SK-N-SH (cell line): ENCODE measurements around the gene MEPE.

Experiments
- CHD2 ChIP-seq: fragments of 150-350 bp; IDR thresholded peaks from 2 replicates; pipeline ENCODE4 v1.6.1; 2018; ENCODE audit warnings: low read length; ENCODE audit not compliant: partially characterized antibody
- EP300 ChIP-seq, 2 experiments: IDR thresholded peaks; 2 replicates each; pipeline versions ENCODE4 v1.4.0 to v1.6.1; 2012; ENCODE audit warnings: borderline replicate concordance in 1 of 2, low read depth in 1 of 2, low read length in 1 of 2
- GABPA ChIP-seq: IDR thresholded peaks from 2 replicates; pipeline ENCODE4 v1.4.0; 2012; ENCODE audit warnings: low read depth, mild to moderate bottlenecking
- MEF2A ChIP-seq: IDR thresholded peaks from 2 replicates; pipeline ENCODE4 v1.4.0; 2012; ENCODE audit warnings: low read depth, borderline replicate concordance
- MXI1 ChIP-seq: IDR thresholded peaks from 2 replicates; pipeline ENCODE4 v1.6.1; 2012; ENCODE audit warnings: mild to moderate bottlenecking, low read depth, low read length, improper control_type of control experiment
- NFIC ChIP-seq: IDR thresholded peaks from 2 replicates; pipeline ENCODE4 v1.4.0; 2012; ENCODE audit warnings: borderline replicate concordance
- NRF1 ChIP-seq: IDR thresholded peaks from 2 replicates; pipeline ENCODE4 v1.6.1; 2012; ENCODE audit warnings: low read depth, mild to moderate bottlenecking, low read length
- POLR2AphosphoS5 ChIP-seq: IDR thresholded peaks from 2 replicates; pipeline ENCODE4 v1.6.1; 2012; ENCODE audit warnings: low read depth, low read length
- RAD21 ChIP-seq: IDR thresholded peaks from 2 replicates; pipeline ENCODE4 v1.6.1; 2012; ENCODE audit warnings: mild to moderate bottlenecking, low read length
- RXRA ChIP-seq: IDR thresholded peaks from 2 replicates; pipeline ENCODE4 v1.4.0; 2012; ENCODE audit warnings: low read depth, mild to moderate bottlenecking, borderline replicate concordance
- TAF1 ChIP-seq: IDR thresholded peaks from 2 replicates; pipeline ENCODE4 v1.6.1; 2012; ENCODE audit warnings: low read depth, mild to moderate bottlenecking, low read length, moderate library complexity, borderline replicate concordance
- YY1 ChIP-seq: IDR thresholded peaks from 2 replicates; pipeline ENCODE4 v1.4.0; 2012; ENCODE audit warnings: low read depth, mild to moderate bottlenecking
- TF ChIP-seq, protein P1 (sequence below): fragments of 200-600 bp; sonication (generic); IDR thresholded peaks from 2 replicates; pipeline ENCODE4 v1.6.1; 2017; ENCODE audit warnings: antibody characterized with exemption, mild to moderate bottlenecking, moderate library complexity
- TF ChIP-seq, protein P2 (sequence below): fragments of 150-350 bp; IDR thresholded peaks from 2 replicates; pipeline ENCODE4 v1.6.1; 2017; ENCODE audit warnings: antibody characterized with exemption, low read length, low read depth, borderline replicate concordance

DNA sequence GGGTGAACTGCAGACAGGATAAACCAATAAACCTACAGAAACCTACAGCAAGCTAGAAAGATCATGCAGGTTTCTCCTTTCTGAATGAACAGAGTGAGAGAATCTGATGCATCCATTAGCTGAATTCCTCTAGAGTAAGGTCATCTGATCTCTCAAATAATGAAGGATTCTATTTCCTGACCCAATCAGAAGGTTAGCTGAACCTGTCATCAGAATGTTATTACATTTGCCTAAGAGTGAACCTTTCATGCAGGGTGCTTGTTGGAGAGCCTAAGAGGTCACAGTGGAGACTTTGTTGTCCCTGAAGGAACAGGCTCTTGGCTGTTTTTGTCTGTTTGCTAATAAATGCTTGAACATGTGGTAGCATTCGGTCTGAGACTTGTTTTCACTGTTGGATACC, 24.0 kb downstream of the MEPE start:
- no peak for TF ChIP-seq RAD21
- TF ChIP-seq, protein P1, sequence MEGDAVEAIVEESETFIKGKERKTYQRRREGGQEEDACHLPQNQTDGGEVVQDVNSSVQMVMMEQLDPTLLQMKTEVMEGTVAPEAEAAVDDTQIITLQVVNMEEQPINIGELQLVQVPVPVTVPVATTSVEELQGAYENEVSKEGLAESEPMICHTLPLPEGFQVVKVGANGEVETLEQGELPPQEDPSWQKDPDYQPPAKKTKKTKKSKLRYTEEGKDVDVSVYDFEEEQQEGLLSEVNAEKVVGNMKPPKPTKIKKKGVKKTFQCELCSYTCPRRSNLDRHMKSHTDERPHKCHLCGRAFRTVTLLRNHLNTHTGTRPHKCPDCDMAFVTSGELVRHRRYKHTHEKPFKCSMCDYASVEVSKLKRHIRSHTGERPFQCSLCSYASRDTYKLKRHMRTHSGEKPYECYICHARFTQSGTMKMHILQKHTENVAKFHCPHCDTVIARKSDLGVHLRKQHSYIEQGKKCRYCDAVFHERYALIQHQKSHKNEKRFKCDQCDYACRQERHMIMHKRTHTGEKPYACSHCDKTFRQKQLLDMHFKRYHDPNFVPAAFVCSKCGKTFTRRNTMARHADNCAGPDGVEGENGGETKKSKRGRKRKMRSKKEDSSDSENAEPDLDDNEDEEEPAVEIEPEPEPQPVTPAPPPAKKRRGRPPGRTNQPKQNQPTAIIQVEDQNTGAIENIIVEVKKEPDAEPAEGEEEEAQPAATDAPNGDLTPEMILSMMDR: no peak
- TF ChIP-seq NFIC: no peak
- TF ChIP-seq YY1: no peak
- TF ChIP-seq POLR2AphosphoS5: no peak
- no peak for TF ChIP-seq TAF1
- TF ChIP-seq, protein P2, sequence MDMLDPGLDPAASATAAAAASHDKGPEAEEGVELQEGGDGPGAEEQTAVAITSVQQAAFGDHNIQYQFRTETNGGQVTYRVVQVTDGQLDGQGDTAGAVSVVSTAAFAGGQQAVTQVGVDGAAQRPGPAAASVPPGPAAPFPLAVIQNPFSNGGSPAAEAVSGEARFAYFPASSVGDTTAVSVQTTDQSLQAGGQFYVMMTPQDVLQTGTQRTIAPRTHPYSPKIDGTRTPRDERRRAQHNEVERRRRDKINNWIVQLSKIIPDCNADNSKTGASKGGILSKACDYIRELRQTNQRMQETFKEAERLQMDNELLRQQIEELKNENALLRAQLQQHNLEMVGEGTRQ: no peak
- no peak for TF ChIP-seq EP300 (IDR thresholded peaks at IDR 0.05; ENCODE audit: borderline replicate concordance in 1 of 2, low read depth in 1 of 2, low read length in 1 of 2)
- TF ChIP-seq GABPA: no peak
- TF ChIP-seq CHD2: no peak
- TF ChIP-seq NRF1: no peak
- no peak for TF ChIP-seq RXRA
- TF ChIP-seq MEF2A: no peak
- no peak for TF ChIP-seq MXI1
